Measurements from ENCODE around the gene AP1M1.
A peak's percentile ranks its signal among the peaks of the same experiment; 100 is the strongest.

The AP1M1 gene

GRCh38 chr19:16185123-16185767 lies 12.5 kb upstream of the AP1M1 start, which contains the start of gene FAM32A:
Gene FAM32A (plus strand): TSS chr19:16185410. CDS start chr19:16185443, 33 bp downstream.
- peak; percentile 96 for DNase-seq (ENCODE audit: low read depth)

DNA sequence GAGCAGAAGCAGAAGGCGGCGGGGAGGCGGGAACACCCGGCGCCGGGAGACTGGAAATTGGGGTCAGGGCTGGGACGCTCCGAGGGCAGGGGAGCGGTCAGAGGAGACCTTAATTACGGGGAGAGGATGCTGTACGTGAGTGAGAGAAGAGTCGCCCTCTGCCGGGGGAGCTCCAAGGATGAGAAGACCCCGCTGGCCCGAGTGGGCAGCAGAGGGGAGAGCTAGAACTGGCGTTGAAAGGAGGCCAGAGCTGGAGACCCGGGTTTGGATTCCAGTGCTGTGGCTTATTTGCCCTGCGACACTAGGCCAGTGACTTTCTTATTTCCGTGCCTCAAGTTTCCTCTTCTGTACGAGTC lies 12.0 kb upstream of the AP1M1 start:
- no peak for DNase-seq (ENCODE audit: low read depth)

- no peak for DNase-seq (ENCODE audit: low read depth)
Observed at GRCh38 chr19:16188521-16188920, 9.2 kb upstream of the AP1M1 start.

DNA sequence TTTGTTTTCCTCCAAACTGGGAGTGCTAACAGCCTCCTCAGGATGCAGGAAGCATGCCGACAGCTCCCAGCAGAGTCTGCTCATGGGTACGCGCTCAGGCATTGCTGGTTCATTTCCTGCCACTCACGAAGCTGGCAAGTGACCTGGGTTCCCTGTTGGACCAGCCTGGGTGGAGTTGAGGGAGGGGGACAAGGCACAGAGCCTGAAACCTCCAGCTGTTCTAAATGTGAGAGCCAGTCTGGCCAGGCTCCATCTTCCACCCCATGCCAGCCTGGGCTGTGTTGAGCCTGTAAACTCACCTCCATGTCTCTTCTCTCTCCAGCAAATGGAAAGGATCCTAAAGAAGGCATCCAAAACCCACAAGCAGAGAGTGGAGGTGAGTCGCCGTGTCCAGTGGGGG lies 7.5 kb upstream of the AP1M1 start:
- DNase-seq (ENCODE audit: low read depth) = no peak

- DNase-seq (ENCODE audit: low read depth) = no peak
Observed at GRCh38 chr19:16190736-16191135, 7.0 kb upstream of the AP1M1 start.

DNA sequence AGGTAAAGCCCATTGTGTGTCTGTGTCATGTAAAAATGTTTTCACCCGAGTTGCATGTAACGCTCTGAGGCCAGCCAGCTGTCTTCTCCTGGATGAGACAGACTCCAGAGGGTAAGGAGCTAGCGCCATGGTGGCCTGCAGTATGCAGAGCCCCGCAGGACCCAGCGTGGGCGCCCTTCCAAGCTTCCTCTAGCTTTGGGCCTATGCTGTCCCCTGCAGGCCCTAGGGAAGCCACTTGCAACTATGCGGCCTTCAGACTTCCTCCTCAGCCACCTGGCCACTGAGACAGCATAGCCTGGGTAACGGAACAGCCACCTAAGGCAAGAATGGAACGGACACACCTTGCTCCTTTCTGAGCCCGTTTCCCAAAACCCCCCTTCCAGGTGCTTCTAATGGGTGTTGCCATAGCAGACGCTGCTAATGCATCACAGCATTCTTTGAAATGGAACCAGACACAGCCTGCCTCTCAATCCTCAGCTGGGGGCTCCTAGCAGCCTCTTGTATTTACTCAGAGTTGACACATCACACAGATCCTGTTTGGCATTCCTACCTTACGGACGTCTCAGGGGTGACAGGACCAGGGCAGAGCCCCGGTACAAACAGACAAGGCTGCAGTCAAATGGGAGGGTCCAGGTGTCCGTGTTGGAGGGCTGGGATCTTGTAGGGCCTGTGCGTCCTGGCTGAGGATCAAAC lies 6.3 kb upstream of the AP1M1 start:
- DNase-seq (ENCODE audit: low read depth) = no peak

- no peak for DNase-seq (ENCODE audit: low read depth)
Observed at GRCh38 chr19:16193466-16193865, 4.2 kb upstream of the AP1M1 start.

- no peak for DNase-seq (ENCODE audit: low read depth)
Observed at GRCh38 chr19:16197188-16197621, 506 bp upstream of the AP1M1 start.

DNA sequence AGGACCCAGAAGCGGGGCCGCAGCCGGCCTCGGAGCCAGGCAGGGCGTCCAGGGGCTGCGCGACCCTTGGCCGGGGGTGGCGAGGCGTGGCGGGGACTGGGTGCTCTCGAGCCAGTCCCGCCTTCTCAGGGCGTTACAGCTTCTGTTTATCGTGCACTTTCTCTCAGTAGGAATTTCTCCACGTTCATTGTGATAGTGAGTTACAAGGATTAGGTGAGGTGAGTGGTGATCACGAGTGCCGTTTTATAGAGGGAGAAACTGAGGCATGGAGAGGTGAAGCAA lies 600 bp downstream of the AP1M1 start:
- DNase-seq (ENCODE audit: low read depth) = no peak

- no peak for DNase-seq (ENCODE audit: low read depth)
Observed at GRCh38 chr19:16199275-16199932, 1.7 kb downstream of the AP1M1 start.

DNA sequence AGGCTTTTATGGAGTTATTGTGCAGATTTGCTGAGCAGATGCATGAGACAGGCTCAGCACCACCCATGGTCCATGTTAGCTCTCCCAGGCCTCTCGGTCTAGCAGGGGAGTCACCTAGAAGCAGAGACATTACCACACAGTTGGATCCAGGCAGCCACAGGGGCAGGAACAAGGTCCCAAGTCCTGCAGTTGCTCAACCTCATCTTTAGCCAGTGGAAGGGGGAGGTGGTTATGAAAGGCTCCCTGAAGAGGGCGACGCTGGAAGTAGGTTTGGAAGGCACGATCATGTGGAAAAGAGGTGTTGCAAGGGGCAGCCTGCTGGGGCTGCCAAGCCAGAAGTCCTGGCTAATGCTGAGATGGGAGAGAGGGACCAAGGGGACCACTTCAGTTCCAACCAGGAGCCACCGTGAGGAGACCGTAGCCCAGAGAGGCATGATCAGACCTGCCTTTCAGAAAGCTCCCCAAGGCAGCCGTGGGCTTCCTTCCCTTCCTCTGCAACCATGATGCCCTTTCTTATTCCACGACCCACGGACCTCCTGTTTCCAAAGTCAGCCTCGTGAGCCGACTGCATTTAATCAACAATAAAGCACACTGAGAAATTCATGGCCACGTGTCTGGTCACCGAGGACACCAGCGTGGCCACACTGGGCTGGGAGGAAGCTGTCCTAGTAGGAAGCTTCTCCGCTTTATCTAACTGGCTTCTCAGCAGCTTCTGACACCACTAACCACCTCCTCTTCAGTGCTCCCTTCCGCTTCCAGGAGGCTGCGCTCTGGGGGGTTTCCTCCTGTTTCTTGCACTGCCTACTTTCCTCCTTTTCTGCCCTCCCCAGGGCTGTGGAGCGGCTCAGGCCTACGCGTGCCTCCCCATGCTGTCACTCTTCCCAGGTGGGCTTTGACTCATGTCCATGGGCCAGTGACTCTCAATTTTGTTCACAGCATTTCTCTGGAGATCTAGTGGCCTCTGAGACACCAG lies 2.6 kb downstream of the AP1M1 start:
- DNase-seq (ENCODE audit: low read depth) = no peak

DNA sequence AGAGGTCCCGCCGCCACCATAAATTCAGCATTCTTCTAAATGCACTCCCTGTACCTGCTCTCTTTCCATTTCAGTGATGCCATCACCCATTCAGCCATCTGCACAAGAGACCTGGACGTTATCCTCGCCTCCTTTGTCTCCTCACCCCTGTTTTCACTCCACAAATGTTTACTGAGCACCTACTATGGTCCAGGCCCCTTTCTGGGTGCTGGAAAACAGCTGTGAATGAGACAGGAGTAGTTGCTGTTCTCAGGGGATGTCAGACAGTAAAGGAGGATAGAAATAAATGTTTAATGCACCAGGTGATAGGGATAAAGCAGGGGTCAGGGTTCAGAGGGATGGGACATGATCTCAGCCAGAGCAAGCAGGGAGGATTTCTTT lies 3.3 kb downstream of the AP1M1 start:
- no peak for DNase-seq (ENCODE audit: low read depth)

GRCh38 chr19:16202320-16203255 lies 4.9 kb downstream of the AP1M1 start:
- DNase-seq (ENCODE audit: low read depth) = no peak

DNA sequence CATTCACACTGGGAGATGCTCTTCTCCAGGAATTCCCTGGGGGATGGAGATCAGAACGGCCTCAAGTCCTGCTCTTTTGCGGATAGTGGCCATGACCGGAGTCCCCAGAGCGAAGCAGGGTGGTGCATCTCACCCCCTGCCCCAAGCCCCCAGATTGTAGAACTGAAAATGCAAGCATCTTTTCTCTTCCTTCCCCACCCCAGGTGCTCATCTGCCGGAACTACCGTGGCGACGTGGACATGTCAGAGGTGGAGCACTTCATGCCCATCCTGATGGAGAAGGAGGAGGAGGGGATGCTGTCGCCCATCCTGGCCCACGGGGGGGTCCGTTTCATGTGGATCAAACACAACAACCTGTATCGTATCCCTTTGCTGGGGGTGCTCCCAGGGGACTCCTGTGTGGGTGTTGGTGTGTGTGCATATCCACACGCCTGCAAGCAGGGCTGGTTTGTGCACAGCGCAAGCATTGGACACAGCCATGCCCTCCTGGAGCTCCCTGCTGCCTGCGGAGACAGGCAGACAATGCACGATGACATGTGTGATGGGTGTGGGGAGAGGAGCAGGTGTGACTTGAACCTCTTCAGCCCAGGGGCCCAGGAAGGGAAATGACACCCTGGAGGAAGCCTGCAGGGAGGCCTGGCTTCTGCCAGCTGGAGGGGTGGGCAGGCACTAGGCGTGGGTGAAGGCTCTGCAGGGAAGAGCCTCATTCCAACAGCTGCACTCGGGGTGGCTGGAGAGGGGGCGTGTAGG lies 5.7 kb downstream of the AP1M1 start:
- no peak for DNase-seq (ENCODE audit: low read depth)

GRCh38 chr19:16204005-16204294 lies 6.2 kb downstream of the AP1M1 start:
- DNase-seq (ENCODE audit: low read depth) = no peak

- no peak for DNase-seq (ENCODE audit: low read depth)
Observed at GRCh38 chr19:16205205-16206045, 7.7 kb downstream of the AP1M1 start.

- no peak for DNase-seq (ENCODE audit: low read depth)
Observed at GRCh38 chr19:16206046-16206605, 8.4 kb downstream of the AP1M1 start.

- DNase-seq (ENCODE audit: low read depth) = no peak
Observed at GRCh38 chr19:16206637-16207036, 8.9 kb downstream of the AP1M1 start.

GRCh38 chr19:16207063-16207462 lies 9.4 kb downstream of the AP1M1 start:
- DNase-seq (ENCODE audit: low read depth) = no peak

Measured in stimulated activated CD8-positive, alpha-beta memory T cell treated with anti-CD3 and anti-CD28 coated beads, Interleukin-12 subunit alpha, Interleukin-12 subunit beta, amount 100 ng/mL, for 4 hours (primary cell).